Spleen (tissue), 7 donors: ENCODE data around the gene MACROD2.

Experiments
- CTCF ChIP-seq, 11 experiments: fragments of 200-600 bp in 7 of 11; fragments of 450-650 bp in 4 of 11; sonication (generic) in 4 of 11; IDR thresholded peaks in 8 of 11; conservative IDR thresholded peaks in 3 of 11; 1 replicate in 7 of 11; 2 replicates in 4 of 11; pipeline versions ENCODE4 v1.4.0 to v1.8.0; 2016 to 2021; ENCODE audit warnings: antibody characterized with exemption in 11 of 11, inconsistent platforms in 4 of 11, mild to moderate bottlenecking in 1 of 11
- POLR2A ChIP-seq, 3 donors: fragments of 450-650 bp; IDR thresholded peaks; one replicate each; pipeline ENCODE4 v1.5.1; 2017; ENCODE audit warnings: antibody characterized with exemption in 3 of 3, mild to moderate bottlenecking in 1 of 3
- donor health status: DM: no; HTN: no; CAD: no; lungs with moderate emphysema.
- donor health status: DM: no; HTN: no; CAD: no.
- donor health status: DM: no; HTN: no; CAD: no.

DNA sequence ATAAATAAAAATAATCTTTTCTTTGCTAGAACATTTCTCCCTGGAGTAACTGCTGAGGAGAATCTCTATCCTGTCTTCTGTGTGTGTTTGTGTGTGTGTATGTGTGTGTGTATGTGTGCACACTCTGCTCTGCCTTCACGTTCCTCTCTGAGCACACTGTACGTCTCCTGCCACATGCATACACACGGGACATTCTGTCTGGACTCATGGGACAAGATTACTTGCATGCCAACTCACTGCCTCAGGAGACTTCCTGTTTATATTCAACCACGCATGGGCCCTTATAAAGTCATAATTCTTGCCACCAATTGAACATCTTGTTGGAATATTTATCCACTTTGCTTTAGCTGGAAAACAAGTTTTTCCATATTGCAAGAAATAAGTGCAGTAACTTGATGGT is 1647.4 kb downstream of the MACROD2 start:
- TF ChIP-seq CTCF (IDR thresholded peaks at IDR 0.05 in 8 of 11, conservative IDR thresholded peaks at IDR 0.05 in 3 of 11) (no peak), POLR2A (IDR thresholded peaks at IDR 0.05) (no peak)
